Subcutaneous adipose tissue (tissue), 4 donors: ENCODE results near the gene FARP2. TPM values are rescaled to one million over a fixed set of nuclear protein-coding genes. Genes with fewer than 3 reads are reported as not detected.

Experiments used
- small RNA-seq: library from RNA; depleted of rRNA; stranded (forward); fragments of <200 nt; gene quantifications from one replicate; pipeline ENCODE3, GENCODE V24; 2016
- total RNA-seq, 4 donors: library from RNA; depleted of rRNA; stranded (reverse); fragments of >200 nt; gene quantifications; one replicate each; pipeline ENCODE4 v1.1.0, GENCODE V29; 2016
- TF ChIP-seq, protein P1 (sequence below): fragments of 450-650 bp; IDR thresholded peaks from one replicate; pipeline ENCODE4 v1.5.1; 2016; ENCODE audit warnings: low read depth, mild to moderate bottlenecking, control low read depth, antibody characterized with exemption, moderate library complexity

Gene FARP2
- total RNA-seq, 4 donors from 2014 or later, result 27.4 to 49.1 (median 35.0) TPM

DNA sequence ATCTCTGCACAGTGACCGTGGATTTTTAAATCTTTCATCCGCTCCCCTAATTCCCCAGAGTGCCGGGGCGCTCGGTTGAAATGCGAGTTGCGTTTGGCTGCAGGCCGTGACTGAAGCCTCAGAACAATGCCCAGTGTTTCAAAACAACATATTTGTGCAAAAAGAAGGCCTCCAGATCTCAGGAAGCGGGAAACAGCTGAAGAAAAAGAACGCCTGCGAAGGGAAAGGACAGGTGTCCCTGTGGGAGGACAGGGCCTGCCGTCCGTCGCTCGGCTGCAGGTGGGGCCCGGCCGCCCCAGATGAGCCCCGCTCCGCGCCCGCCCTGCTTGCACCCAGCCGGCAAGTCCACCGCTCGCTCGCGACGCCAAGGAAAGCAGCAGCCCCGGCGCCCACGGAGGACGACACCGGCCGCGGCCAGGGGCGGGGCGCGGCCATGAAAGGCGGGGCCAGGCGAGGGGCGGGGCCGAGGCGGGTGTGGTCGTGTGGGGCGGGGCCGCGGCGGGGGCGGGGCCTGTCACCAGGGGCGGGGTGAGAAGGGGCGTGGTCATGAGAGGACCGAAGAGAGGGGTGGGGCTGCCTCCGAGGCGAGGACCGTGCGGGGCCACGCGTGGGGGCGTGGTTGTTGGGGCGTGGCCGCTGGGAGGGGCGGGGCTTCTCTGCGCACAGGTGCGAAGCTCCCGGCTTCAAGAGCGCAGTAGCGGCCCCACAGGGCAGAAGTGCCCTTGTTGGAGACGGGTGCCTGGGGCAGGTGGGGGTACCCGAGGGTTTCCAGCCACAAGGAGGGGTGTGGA lies 184.9 kb downstream of the FARP2 start:
- TF ChIP-seq, protein P1, sequence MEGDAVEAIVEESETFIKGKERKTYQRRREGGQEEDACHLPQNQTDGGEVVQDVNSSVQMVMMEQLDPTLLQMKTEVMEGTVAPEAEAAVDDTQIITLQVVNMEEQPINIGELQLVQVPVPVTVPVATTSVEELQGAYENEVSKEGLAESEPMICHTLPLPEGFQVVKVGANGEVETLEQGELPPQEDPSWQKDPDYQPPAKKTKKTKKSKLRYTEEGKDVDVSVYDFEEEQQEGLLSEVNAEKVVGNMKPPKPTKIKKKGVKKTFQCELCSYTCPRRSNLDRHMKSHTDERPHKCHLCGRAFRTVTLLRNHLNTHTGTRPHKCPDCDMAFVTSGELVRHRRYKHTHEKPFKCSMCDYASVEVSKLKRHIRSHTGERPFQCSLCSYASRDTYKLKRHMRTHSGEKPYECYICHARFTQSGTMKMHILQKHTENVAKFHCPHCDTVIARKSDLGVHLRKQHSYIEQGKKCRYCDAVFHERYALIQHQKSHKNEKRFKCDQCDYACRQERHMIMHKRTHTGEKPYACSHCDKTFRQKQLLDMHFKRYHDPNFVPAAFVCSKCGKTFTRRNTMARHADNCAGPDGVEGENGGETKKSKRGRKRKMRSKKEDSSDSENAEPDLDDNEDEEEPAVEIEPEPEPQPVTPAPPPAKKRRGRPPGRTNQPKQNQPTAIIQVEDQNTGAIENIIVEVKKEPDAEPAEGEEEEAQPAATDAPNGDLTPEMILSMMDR, result no peak

DNA sequence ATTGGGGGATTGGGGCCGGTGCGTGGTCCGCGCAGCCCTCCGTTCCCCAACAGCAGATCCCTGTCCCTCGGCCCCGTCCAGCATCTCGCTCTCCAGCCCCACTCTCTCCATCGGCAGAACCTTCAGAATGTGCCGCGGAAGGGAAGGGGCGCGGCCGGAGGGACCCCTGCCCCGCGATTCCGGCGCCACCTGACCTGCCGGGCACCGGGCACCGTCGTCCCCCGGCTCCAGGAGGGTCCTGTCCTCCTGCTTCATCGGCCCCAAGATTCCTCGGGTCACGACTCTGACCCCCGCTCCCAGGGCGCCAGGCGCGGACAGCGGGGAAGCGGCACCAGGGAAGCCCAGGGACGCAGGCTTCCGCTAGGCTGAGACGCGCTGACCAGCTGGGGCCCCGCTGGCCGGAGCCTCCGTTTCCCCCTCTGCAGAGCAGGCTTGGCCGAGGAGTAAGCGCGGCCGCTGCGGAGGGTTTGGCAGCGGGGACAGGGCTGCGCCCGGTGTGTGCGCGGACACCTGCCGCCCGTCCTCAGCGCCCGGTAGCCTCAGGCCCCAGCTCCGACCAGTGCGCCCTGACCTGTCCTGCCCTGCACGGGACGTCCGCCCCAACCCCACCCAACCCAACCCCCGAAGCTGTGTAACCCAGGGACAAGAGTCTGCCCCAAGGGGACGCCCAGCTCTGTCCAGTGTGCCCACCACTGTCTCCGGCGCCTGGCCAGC lies 185.6 kb downstream of the FARP2 start:
- TF ChIP-seq, protein P1, result no peak

DNA sequence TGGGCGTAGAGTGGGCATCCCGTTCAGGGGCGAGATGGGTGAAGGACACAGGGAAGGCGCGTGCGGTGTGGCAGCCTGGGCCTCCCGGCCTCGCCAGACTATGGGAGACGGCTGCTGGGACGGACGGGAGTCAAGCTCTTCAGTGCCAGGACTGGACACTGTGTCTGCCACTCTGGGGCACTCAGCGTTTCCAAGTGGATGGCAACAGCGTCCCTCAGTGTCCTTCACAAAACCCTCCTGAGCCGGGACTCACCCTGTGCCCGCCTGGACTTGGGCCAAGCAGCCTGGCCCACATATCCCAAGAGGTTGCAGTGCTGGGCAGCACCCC lies 186.2 kb downstream of the FARP2 start:
- TF ChIP-seq, protein P1, result no peak

Small RNA genes within 50 kb of the gene (small RNA-seq; reads per million reads assigned to genes)
- not detected for gene MIR3133

Other genes starting within 250 kb of the FARP2 start
- 1 to 10 TPM; 2.0 to 4.4 (median 4.0) TPM for gene PASK, start 206.8 kb upstream of the FARP2 start, total RNA-seq
- gene PPP1R7, start 205.8 kb upstream of the FARP2 start, total RNA-seq, result 10 to 100 TPM; 38.8 to 48.1 (median 40.3) TPM
- under 1 TPM in 3 of 4 donors, not detected in 1; 0.34 to 0.66 (median 0.65) TPM for gene ANO7, start 167.6 kb upstream of the FARP2 start, total RNA-seq
- gene HDLBP, start 40.6 kb upstream of the FARP2 start, total RNA-seq, result 100 to 1,000 TPM; 306 to 581 (median 503) TPM
- gene SEPTIN2, start 40.4 kb upstream of the FARP2 start, total RNA-seq, result 100 to 1,000 TPM; 299 to 428 (median 363) TPM
- gene STK25, start 152.3 kb downstream of the FARP2 start, total RNA-seq, result 100 to 1,000 TPM in 2 of 4 donors, 10 to 100 TPM in 2; 85.3 to 230 (median 124) TPM
- gene BOK, start 202.5 kb downstream of the FARP2 start, total RNA-seq, result 100 to 1,000 TPM in 1 of 4 donors, 10 to 100 TPM in 3; 69.9 to 421 (median 80.4) TPM